Measurements from ENCODE around the gene ATP5MC2. TPM values are rescaled to one million over a fixed set of nuclear protein-coding genes. Genes with fewer than 3 reads are reported as not detected.
A peak's percentile ranks its signal among the peaks of the same experiment; 100 is the strongest.

ATP5MC2 gene
- total and polyA plus RNA-seq, 4 donors, result 152 to 390 (median 286) TPM

DNA sequence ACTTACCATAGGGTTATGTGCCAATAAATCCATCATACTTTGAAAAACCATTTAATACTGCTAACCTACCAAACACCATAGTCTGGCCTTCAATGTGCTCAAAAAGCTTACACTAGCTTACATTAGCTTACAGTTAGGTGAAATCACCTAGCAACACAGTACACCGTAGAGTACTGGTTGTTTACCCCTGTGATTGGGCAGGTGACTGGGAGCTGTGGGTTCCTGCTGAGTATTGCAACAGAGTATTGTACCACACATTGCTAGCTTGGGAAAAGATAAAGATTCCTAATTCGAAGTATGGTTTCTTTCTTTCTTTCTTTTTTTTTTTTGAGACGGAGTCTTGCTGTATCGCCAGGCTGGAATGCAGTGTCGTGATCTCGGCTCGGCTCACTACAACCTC, 5.6 kb downstream of the ATP5MC2 start:
- H3K9me3 ChIP-seq (ENCODE audit: control insufficient read depth, low read length), result no peaks in the 10 kb centered on the region
- DNase-seq (no peak), ATAC-seq (ENCODE audit: low FRiP score) (no peak)
- H3K4me1 ChIP-seq (ENCODE audit: control insufficient read depth in 1 of 2, insufficient read depth in 2 of 2, low read length in 2 of 2), result no peaks in the 10 kb centered on the region
- no peaks in the 10 kb centered on the region for H3K27me3 ChIP-seq (ENCODE audit: control insufficient read depth in 1 of 2, insufficient read depth in 2 of 2, low read length in 1 of 2)
- WGBS, 2 donors, result 87 to 88% methylated on average over 7 of the region's 7 CpGs
- H3K36me3 ChIP-seq (ENCODE audit: control insufficient read depth in 1 of 2, insufficient read depth in 2 of 2, low read length in 1 of 2), result peaks cover 1 to 9% of the 10 kb centered on the region in 2 donors
- H3K4me3 ChIP-seq (ENCODE audit: low read length in 2 of 2), result no peak overlapping the region
- peak overlapping the region in 1 of 2 donors; percentile 37 for H3K27ac ChIP-seq (ENCODE audit: low read depth in 1 of 2, low read length in 2 of 2)
- intact Hi-C loops (cut with DNase I), result no loop called here

DNA sequence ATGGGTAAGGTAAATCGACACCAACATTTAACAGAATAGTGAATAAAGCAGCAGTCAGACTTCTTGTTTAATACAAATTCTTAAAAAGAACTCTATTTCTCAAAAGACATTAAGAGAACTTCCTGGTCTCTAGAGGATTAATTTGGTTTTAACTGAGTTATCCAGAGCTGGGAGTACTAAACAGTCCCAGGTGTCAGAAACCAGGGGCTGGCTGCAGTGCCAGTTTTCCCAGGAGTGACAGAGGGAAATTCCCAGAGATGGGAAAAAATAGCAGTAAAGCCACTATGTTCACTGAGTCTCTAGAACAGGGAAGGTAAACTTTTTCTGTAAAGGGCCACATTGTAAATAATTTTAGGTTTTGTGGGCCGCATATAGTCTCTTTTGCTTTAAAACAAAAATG, 8.8 kb downstream of the ATP5MC2 start:
- Histone ChIP-seq H3K9me3 (ENCODE audit: control insufficient read depth, low read length) (no peaks in the 10 kb centered on the region), H3K4me3 (ENCODE audit: low read length in 2 of 2) (no peak overlapping the region), H3K4me1 (ENCODE audit: control insufficient read depth in 1 of 2, insufficient read depth in 2 of 2, low read length in 2 of 2) (no peaks in the 10 kb centered on the region), H3K36me3 (ENCODE audit: control insufficient read depth in 1 of 2, insufficient read depth in 2 of 2, low read length in 1 of 2) (peaks cover 1 to 9% of the 10 kb centered on the region in 2 donors), H3K27ac (ENCODE audit: low read depth in 1 of 2, low read length in 2 of 2) (no peak overlapping the region), H3K27me3 (ENCODE audit: control insufficient read depth in 1 of 2, insufficient read depth in 2 of 2, low read length in 1 of 2) (no peaks in the 10 kb centered on the region)
- intact Hi-C loops (cut with DNase I), result no loop called here
- no peak for ATAC-seq (ENCODE audit: low FRiP score)
- 94 to 100% methylated on average over 2 of the region's 2 CpGs for WGBS, 2 donors
- no peak for DNase-seq

DNA sequence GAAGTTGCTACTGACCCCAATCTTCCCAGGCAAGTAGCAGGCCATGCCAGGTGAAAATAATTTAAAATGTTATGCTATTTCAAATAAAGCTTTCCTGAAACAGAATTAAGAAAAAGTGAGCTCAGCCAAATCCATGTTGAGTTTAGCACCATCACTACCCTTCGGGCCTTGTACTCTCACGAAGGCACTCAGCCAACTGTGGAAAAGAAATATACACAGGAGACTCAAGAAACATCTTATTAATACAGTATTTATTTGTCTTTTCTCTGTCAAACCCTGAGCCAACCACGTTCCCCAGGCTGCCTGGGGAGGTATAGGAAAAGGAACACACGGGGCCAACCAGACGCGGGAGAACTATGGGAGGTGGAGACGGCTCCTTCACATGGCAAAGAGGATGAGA, 10.9 kb downstream of the ATP5MC2 start:
- ATAC-seq (ENCODE audit: low FRiP score) (no peak), DNase-seq (no peak)
- Histone ChIP-seq H3K4me1 (ENCODE audit: control insufficient read depth in 1 of 2, insufficient read depth in 2 of 2, low read length in 2 of 2) (no peaks in the 10 kb centered on the region), H3K27ac (ENCODE audit: low read depth in 1 of 2, low read length in 2 of 2) (no peak overlapping the region), H3K27me3 (ENCODE audit: control insufficient read depth in 1 of 2, insufficient read depth in 2 of 2, low read length in 1 of 2) (no peaks in the 10 kb centered on the region), H3K4me3 (ENCODE audit: low read length in 2 of 2) (no peak overlapping the region), H3K36me3 (ENCODE audit: control insufficient read depth in 1 of 2, insufficient read depth in 2 of 2, low read length in 1 of 2) (peaks cover 1 to 9% of the 10 kb centered on the region in 2 donors), H3K9me3 (ENCODE audit: control insufficient read depth, low read length) (no peaks in the 10 kb centered on the region)
- 42 to 50% methylated on average over 7 of the region's 7 CpGs for WGBS, 2 donors
- intact Hi-C loops (cut with DNase I), result loop anchor here (5.0 kb wide), 1 partner anchor 38 kb away; the partner anchor contains the start of gene ATF7 (in 2 of the 2)

DNA sequence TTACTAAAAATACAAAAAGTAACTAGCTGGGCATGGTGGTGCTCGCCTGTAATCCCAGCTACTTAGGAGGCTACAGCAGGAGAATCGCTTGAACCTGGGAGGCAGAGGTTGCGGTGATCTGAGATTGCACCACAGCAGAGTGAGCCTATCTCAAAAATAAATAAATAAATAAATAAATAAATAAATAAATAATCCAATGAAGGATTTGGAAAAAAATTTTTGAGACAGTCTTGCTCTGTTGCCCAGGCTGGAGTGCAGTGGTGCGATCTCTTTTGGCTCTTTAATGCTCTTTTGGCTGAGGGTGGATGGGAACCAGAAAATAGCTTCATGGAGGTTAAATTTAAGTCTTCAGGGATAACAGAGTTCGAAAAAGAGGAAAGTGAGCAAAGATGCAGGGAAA, 11.7 kb downstream of the ATP5MC2 start:
- H3K27me3 ChIP-seq (ENCODE audit: control insufficient read depth in 1 of 2, insufficient read depth in 2 of 2, low read length in 1 of 2), result no peaks in the 10 kb centered on the region
- peaks cover 1 to 5% of the 10 kb centered on the region in 2 donors for H3K36me3 ChIP-seq (ENCODE audit: control insufficient read depth in 1 of 2, insufficient read depth in 2 of 2, low read length in 1 of 2)
- H3K27ac ChIP-seq (ENCODE audit: low read depth in 1 of 2, low read length in 2 of 2), result no peak overlapping the region
- DNase-seq (no peak), ATAC-seq (ENCODE audit: low FRiP score) (no peak)
- intact Hi-C loops (cut with DNase I), result loop anchor here (5.0 kb wide), 1 partner anchor 37 kb away; the partner anchor contains the start of gene ATF7 (in 2 of the 2)
- WGBS, 2 donors, result 77 to 86% methylated on average over 5 of the region's 5 CpGs
- H3K9me3 ChIP-seq (ENCODE audit: control insufficient read depth, low read length), result no peaks in the 10 kb centered on the region
- no peak overlapping the region for H3K4me3 ChIP-seq (ENCODE audit: low read length in 2 of 2)
- H3K4me1 ChIP-seq (ENCODE audit: control insufficient read depth in 1 of 2, insufficient read depth in 2 of 2, low read length in 2 of 2), result peaks cover 0 to 1% of the 10 kb centered on the region in 2 donors

DNA sequence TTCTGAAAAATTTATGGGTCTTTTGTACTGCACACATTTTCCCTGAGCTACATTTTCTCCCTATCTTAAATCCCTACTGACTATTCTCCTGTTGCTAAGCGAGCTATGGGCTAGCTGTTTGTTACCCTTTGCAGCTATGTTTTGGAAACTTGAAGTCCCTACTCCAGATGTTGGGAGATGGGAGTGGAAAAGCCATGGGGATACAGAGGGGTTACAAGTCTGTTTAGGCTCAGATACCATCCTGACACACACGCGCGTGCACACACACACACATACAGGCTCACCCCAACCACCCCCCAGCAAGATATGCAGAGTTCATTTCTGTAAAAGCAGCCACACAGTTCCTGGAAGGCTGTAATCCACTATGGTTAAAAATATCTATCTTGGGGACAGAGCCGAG, 15.8 kb downstream of the ATP5MC2 start:
- H3K36me3 ChIP-seq (ENCODE audit: control insufficient read depth in 1 of 2, insufficient read depth in 2 of 2, low read length in 1 of 2), result peaks cover 0 to 2% of the 10 kb centered on the region in 2 donors
- DNase-seq (peak in 1 of 2 donors; percentile 60), ATAC-seq (ENCODE audit: low FRiP score) (peak; percentile 72)
- no peaks in the 10 kb centered on the region for H3K9me3 ChIP-seq (ENCODE audit: control insufficient read depth, low read length)
- WGBS, 2 donors, result 6 to 9% methylated on average over 5 of the region's 5 CpGs
- peak overlapping the region; percentile 92 to 99 for H3K27ac ChIP-seq (ENCODE audit: low read depth in 1 of 2, low read length in 2 of 2)
- peaks cover 2 to 3% of the 10 kb centered on the region in 2 donors for H3K4me1 ChIP-seq (ENCODE audit: control insufficient read depth in 1 of 2, insufficient read depth in 2 of 2, low read length in 2 of 2)
- H3K27me3 ChIP-seq (ENCODE audit: control insufficient read depth in 1 of 2, insufficient read depth in 2 of 2, low read length in 1 of 2), result no peaks in the 10 kb centered on the region
- intact Hi-C loops (cut with DNase I), result loop anchor here (5.0 kb wide), 1 partner anchor 33 kb away; the partner anchor contains the start of gene ATF7 (in 2 of the 2)
- no peak overlapping the region for H3K4me3 ChIP-seq (ENCODE audit: low read length in 2 of 2)

DNA sequence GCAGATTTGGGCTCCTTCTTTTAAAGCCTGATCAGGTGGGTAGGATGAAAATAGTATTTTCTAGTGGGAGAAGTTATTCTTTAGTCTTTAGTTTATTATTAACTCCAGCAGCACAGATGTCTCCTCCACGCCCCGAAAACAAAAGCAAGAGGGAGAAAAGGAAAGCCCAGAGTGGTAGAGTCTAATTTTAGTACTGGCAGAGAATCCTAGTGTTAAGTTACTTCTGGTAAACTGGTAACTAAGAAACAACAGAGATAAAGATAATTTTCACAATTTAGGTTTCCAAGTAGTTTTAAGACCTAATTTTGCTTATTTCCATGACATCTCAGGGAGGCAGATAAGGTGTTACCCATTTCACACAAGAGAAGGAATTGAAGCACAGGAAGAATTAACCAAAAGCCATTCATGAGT, 16.3 kb downstream of the ATP5MC2 start:
- ATAC-seq (ENCODE audit: low FRiP score), result peak; percentile 60
- H3K4me3 ChIP-seq (ENCODE audit: low read length in 2 of 2), result peak overlapping the region in 1 of 2 donors; percentile 36
- 3 to 4% methylated on average over 2 of the region's 2 CpGs for WGBS, 2 donors

DNA sequence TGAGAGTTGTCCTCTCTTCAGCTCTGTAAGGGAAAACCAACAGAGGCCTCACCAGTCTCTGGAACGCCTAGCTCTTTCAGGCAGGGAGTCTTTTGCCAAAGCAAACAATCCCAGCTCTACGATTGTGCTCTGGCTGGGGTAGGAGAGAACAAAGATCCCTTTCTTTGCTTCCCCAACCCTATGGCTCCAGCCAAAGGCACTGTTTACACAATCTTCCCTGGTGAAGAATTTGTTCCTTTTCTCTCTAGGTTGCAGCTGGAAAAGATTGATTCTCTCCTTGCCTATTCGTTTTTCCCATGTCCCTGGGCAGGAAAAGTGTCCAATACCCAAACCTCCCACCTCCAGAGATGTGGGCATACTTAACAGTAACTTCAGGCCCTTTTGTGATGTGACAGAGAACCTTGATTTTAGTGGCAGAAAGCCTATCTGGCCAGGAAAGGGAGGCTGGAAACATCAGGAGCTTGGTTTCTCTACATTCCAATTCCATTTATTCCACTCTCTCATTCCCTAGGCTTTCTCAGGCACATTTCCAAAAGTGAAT, 16.8 kb downstream of the ATP5MC2 start:
- DNase-seq (peak in 1 of 2 donors; percentile 63), ATAC-seq (ENCODE audit: low FRiP score) (peak; percentile 94)
- Histone ChIP-seq H3K4me3 (ENCODE audit: low read length in 2 of 2) (no peak overlapping the region), H3K4me1 (ENCODE audit: control insufficient read depth in 1 of 2, insufficient read depth in 2 of 2, low read length in 2 of 2) (peaks cover 2 to 3% of the 10 kb centered on the region in 2 donors), H3K27ac (ENCODE audit: low read depth in 1 of 2, low read length in 2 of 2) (peak overlapping the region; percentile 99 to 100), H3K27me3 (ENCODE audit: control insufficient read depth in 1 of 2, insufficient read depth in 2 of 2, low read length in 1 of 2) (no peaks in the 10 kb centered on the region), H3K9me3 (ENCODE audit: control insufficient read depth, low read length) (no peaks in the 10 kb centered on the region), H3K36me3 (ENCODE audit: control insufficient read depth in 1 of 2, insufficient read depth in 2 of 2, low read length in 1 of 2) (no peaks in the 10 kb centered on the region)
- intact Hi-C loops (cut with DNase I), result loop anchor here in 1 of 2 donors (5.0 kb wide), 1 partner anchor 97 kb away; no protein-coding TSS in a partner anchor
- WGBS, 2 donors, result 3 to 4% methylated on average over 3 of the region's 3 CpGs

More for the DNA sequence above, 16.3 kb downstream of the ATP5MC2 start:
- Histone ChIP-seq H3K4me1 (ENCODE audit: control insufficient read depth in 1 of 2, insufficient read depth in 2 of 2, low read length in 2 of 2) (peaks cover 2 to 3% of the 10 kb centered on the region in 2 donors), H3K27me3 (ENCODE audit: control insufficient read depth in 1 of 2, insufficient read depth in 2 of 2, low read length in 1 of 2) (no peaks in the 10 kb centered on the region), H3K9me3 (ENCODE audit: control insufficient read depth, low read length) (no peaks in the 10 kb centered on the region), H3K27ac (ENCODE audit: low read depth in 1 of 2, low read length in 2 of 2) (peak overlapping the region; percentile 92 to 99), H3K36me3 (ENCODE audit: control insufficient read depth in 1 of 2, insufficient read depth in 2 of 2, low read length in 1 of 2) (peaks cover 0 to under 1% of the 10 kb centered on the region in 2 donors)
- intact Hi-C loops (cut with DNase I), result loop anchor here in 1 of 2 donors (5.0 kb wide), 1 partner anchor 97 kb away; no protein-coding TSS in a partner anchor
- DNase-seq, result no peak

DNA sequence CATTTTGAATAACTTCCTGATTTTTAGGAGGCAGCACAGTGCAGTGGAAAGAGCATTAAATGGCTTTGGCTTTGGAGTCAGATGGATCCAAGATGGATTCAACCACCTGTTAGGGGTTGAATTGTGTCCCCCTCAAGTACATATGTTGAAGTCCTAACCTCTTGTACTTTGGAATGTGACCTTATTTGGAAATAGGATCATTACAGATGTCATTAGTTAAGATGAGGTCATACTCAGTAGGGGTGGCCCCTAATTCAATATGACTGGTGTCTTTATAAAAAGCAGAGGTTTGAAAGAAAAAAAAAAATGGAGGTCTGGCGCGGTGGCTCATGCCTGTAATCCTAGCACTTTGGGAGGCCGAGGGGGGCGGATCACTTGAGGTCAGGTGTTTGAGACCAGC, 18.8 kb downstream of the ATP5MC2 start:
- ATAC-seq (ENCODE audit: low FRiP score) (no peak), DNase-seq (no peak)
- Histone ChIP-seq H3K4me3 (ENCODE audit: low read length in 2 of 2) (no peak overlapping the region), H3K27ac (ENCODE audit: low read depth in 1 of 2, low read length in 2 of 2) (peak overlapping the region; percentile 33 to 82), H3K9me3 (ENCODE audit: control insufficient read depth, low read length) (no peaks in the 10 kb centered on the region), H3K4me1 (ENCODE audit: control insufficient read depth in 1 of 2, insufficient read depth in 2 of 2, low read length in 2 of 2) (peaks cover 2 to 3% of the 10 kb centered on the region in 2 donors), H3K27me3 (ENCODE audit: control insufficient read depth in 1 of 2, insufficient read depth in 2 of 2, low read length in 1 of 2) (no peaks in the 10 kb centered on the region), H3K36me3 (ENCODE audit: control insufficient read depth in 1 of 2, insufficient read depth in 2 of 2, low read length in 1 of 2) (no peaks in the 10 kb centered on the region)
- WGBS, 2 donors, result 96 to 98% methylated on average over 4 of the region's 4 CpGs
- intact Hi-C loops (cut with DNase I), result loop anchor here in 1 of 2 donors (5.0 kb wide), 1 partner anchor 95 kb away; no protein-coding TSS in a partner anchor

DNA sequence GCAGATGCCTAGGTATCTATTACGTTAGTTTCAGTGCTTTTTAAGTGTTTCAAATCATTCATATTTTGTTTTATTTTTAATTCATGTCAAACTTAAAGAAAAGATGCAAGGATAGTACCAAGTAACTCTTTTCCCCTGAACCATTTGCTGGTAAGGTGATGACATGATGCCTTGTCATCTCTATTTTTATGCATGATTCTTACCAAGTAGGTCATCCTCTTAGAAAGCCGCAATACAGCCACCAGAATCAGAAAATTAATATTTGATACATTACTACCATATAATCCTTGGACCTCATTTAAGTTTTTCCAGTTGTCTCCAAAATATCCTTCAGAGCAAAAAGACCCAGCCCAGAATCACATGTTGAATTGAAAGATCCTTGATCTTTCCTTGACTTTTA, 22.3 kb downstream of the ATP5MC2 start:
- H3K36me3 ChIP-seq (ENCODE audit: control insufficient read depth in 1 of 2, insufficient read depth in 2 of 2, low read length in 1 of 2), result no peaks in the 10 kb centered on the region
- H3K4me3 ChIP-seq (ENCODE audit: low read length in 2 of 2), result no peak overlapping the region
- peaks cover 0 to 3% of the 10 kb centered on the region in 2 donors for H3K4me1 ChIP-seq (ENCODE audit: control insufficient read depth in 1 of 2, insufficient read depth in 2 of 2, low read length in 2 of 2)
- 95 to 97% methylated on average over 2 of the region's 2 CpGs for WGBS, 2 donors
- H3K27me3 ChIP-seq (ENCODE audit: control insufficient read depth in 1 of 2, insufficient read depth in 2 of 2, low read length in 1 of 2), result no peaks in the 10 kb centered on the region
- H3K27ac ChIP-seq (ENCODE audit: low read depth in 1 of 2, low read length in 2 of 2), result no peak overlapping the region
- no peak for DNase-seq
- no peaks in the 10 kb centered on the region for H3K9me3 ChIP-seq (ENCODE audit: control insufficient read depth, low read length)
- no peak for ATAC-seq (ENCODE audit: low FRiP score)
- intact Hi-C loops (cut with DNase I), result no loop called here

All from aorta (tissue), 5 donors.